ENCODE data around the gene UVRAG. TPM values are rescaled to one million over a fixed set of nuclear protein-coding genes. Genes with fewer than 3 reads are reported as not detected.

Gene UVRAG
- total and polyA plus RNA-seq, 4 donors, result 8.7 to 53.2 (median 18.3) TPM

DNA sequence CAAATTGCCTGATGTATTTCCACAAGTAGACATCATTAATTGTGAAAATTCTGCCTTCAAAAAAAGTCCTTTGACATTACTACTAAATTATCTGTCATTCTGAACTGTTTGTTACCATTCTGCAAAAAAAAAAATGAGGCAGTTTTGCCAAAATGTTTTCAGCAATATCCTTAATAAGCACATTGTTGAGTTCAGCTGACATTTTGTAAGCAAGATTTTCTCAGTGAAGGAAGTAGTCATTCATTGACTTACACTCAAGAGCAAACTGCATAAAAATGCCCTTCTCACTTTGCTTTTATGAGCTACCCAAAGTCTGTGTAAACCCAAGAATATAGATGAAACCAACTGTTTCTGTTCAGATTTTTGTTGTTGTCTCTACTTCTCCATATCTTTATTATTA, 125.9 kb downstream of the UVRAG start:
- Histone ChIP-seq H3K9ac (ENCODE audit: insufficient read depth in 1 of 2, low read length in 2 of 2) (no peak overlapping the region), H3K9me3 (ENCODE audit: control insufficient read depth in 4 of 4, insufficient read depth in 3 of 4, low read length in 3 of 4) (no peaks in the 10 kb centered on the region), H3K27ac (ENCODE audit: low read depth in 1 of 2, low read length in 1 of 2) (no peak overlapping the region), H3K27me3 (ENCODE audit: control insufficient read depth in 3 of 3, insufficient read depth in 3 of 3, low read length in 2 of 3) (no peaks in the 10 kb centered on the region), H3K36me3 (ENCODE audit: control insufficient read depth in 4 of 4, insufficient read depth in 4 of 4, low read length in 4 of 4) (no peaks in the 10 kb centered on the region), H3K4me3 (no peak overlapping the region), H3K4me1 (ENCODE audit: control insufficient read depth in 5 of 5, insufficient read depth in 5 of 5, low read length in 5 of 5) (peaks cover 0 to 20% (median 4%) of the 10 kb centered on the region in 5 donors)
- TF ChIP-seq, protein P1, sequence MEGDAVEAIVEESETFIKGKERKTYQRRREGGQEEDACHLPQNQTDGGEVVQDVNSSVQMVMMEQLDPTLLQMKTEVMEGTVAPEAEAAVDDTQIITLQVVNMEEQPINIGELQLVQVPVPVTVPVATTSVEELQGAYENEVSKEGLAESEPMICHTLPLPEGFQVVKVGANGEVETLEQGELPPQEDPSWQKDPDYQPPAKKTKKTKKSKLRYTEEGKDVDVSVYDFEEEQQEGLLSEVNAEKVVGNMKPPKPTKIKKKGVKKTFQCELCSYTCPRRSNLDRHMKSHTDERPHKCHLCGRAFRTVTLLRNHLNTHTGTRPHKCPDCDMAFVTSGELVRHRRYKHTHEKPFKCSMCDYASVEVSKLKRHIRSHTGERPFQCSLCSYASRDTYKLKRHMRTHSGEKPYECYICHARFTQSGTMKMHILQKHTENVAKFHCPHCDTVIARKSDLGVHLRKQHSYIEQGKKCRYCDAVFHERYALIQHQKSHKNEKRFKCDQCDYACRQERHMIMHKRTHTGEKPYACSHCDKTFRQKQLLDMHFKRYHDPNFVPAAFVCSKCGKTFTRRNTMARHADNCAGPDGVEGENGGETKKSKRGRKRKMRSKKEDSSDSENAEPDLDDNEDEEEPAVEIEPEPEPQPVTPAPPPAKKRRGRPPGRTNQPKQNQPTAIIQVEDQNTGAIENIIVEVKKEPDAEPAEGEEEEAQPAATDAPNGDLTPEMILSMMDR (IDR thresholded peaks at IDR 0.05; ENCODE audit: control extremely low read depth, extremely low read depth), result no peak
- DNase-seq (peak in 2 of 3 donors; percentile 54 to 64), ATAC-seq (ENCODE audit: insufficient read depth, low FRiP score) (no peak)

GRCh38 chr11:75944515-75944914, 129.5 kb downstream of the UVRAG start:
- H3K4me1 ChIP-seq (ENCODE audit: control insufficient read depth in 5 of 5, insufficient read depth in 5 of 5, low read length in 5 of 5), result peaks cover 3 to 28% (median 10%) of the 10 kb centered on the region in 5 donors
- no peak for DNase-seq
- no peaks in the 10 kb centered on the region for H3K27me3 ChIP-seq (ENCODE audit: control insufficient read depth in 3 of 3, insufficient read depth in 3 of 3, low read length in 2 of 3)
- no peak overlapping the region for H3K4me3 ChIP-seq
- no peak for ATAC-seq (ENCODE audit: insufficient read depth, low FRiP score)
- H3K9ac ChIP-seq (ENCODE audit: insufficient read depth in 1 of 2, low read length in 2 of 2), result no peak overlapping the region
- H3K9me3 ChIP-seq (ENCODE audit: control insufficient read depth in 4 of 4, insufficient read depth in 3 of 4, low read length in 3 of 4), result no peaks in the 10 kb centered on the region
- no peaks in the 10 kb centered on the region for H3K36me3 ChIP-seq (ENCODE audit: control insufficient read depth in 4 of 4, insufficient read depth in 4 of 4, low read length in 4 of 4)
- no peak overlapping the region for H3K27ac ChIP-seq (ENCODE audit: low read depth in 1 of 2, low read length in 1 of 2)
- TF ChIP-seq, protein P1 (IDR thresholded peaks at IDR 0.05; ENCODE audit: control extremely low read depth, extremely low read depth), result no peak
- 77 to 91% methylated on average over 3 of the region's 3 CpGs for WGBS, 2 donors

DNA sequence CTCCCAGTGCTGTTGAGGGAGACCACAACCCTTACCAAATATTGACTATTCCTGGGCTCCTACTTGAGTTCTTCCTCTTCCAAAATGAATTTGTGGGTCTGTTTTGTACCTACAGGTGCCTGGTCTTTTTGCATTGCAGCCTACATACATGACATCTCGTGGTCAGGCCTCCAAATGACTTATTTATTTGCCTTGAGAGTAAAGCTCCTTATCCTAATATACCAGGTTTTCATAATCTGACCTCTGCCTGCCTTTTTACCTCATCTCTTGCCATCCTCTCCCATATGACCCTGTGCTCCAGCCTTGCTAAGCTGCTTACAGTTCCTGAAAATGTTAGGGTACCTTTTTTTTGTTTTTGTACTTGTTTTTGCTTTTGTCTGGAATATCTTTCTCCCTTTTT, 130.4 kb downstream of the UVRAG start:
- H3K9me3 ChIP-seq (ENCODE audit: control insufficient read depth in 4 of 4, insufficient read depth in 3 of 4, low read length in 3 of 4), result no peaks in the 10 kb centered on the region
- H3K27me3 ChIP-seq (ENCODE audit: control insufficient read depth in 3 of 3, insufficient read depth in 3 of 3, low read length in 2 of 3), result no peaks in the 10 kb centered on the region
- peaks cover 3 to 28% (median 10%) of the 10 kb centered on the region in 5 donors for H3K4me1 ChIP-seq (ENCODE audit: control insufficient read depth in 5 of 5, insufficient read depth in 5 of 5, low read length in 5 of 5)
- no peaks in the 10 kb centered on the region for H3K36me3 ChIP-seq (ENCODE audit: control insufficient read depth in 4 of 4, insufficient read depth in 4 of 4, low read length in 4 of 4)
- no peak overlapping the region for H3K9ac ChIP-seq (ENCODE audit: insufficient read depth in 1 of 2, low read length in 2 of 2)
- DNase-seq (no peak), ATAC-seq (ENCODE audit: insufficient read depth, low FRiP score) (no peak)
- TF ChIP-seq, protein P1 (IDR thresholded peaks at IDR 0.05; ENCODE audit: control extremely low read depth, extremely low read depth), result no peak
- WGBS, 2 donors, result 58 to 89% methylated on average over 1 of the region's 1 CpG
- no peak overlapping the region for H3K4me3 ChIP-seq
- no peak overlapping the region for H3K27ac ChIP-seq (ENCODE audit: low read depth in 1 of 2, low read length in 1 of 2)

GRCh38 chr11:75945947-75946346, 130.9 kb downstream of the UVRAG start:
- ATAC-seq (ENCODE audit: insufficient read depth, low FRiP score) (no peak), DNase-seq (no peak)
- Histone ChIP-seq H3K9me3 (ENCODE audit: control insufficient read depth in 4 of 4, insufficient read depth in 3 of 4, low read length in 3 of 4) (no peaks in the 10 kb centered on the region), H3K4me1 (ENCODE audit: control insufficient read depth in 5 of 5, insufficient read depth in 5 of 5, low read length in 5 of 5) (peaks cover 3 to 28% (median 10%) of the 10 kb centered on the region in 5 donors), H3K9ac (ENCODE audit: insufficient read depth in 1 of 2, low read length in 2 of 2) (peak overlapping the region in 1 of 2 donors; percentile 6), H3K27ac (ENCODE audit: low read depth in 1 of 2, low read length in 1 of 2) (no peak overlapping the region), H3K27me3 (ENCODE audit: control insufficient read depth in 3 of 3, insufficient read depth in 3 of 3, low read length in 2 of 3) (no peaks in the 10 kb centered on the region), H3K36me3 (ENCODE audit: control insufficient read depth in 4 of 4, insufficient read depth in 4 of 4, low read length in 4 of 4) (no peaks in the 10 kb centered on the region), H3K4me3 (no peak overlapping the region)
- WGBS, 2 donors, result 65 to 69% methylated on average over 2 of the region's 2 CpGs
- TF ChIP-seq, protein P1 (IDR thresholded peaks at IDR 0.05; ENCODE audit: control extremely low read depth, extremely low read depth), result no peak

Data from lung (tissue), 12 donors.